Thyroid gland (tissue), 4 donors: ENCODE measurements around the gene ADAMTS7.
"Not testable (repeated sequence)": the region's sequence is repeated elsewhere in the genome, so short reads cannot be mapped to it uniquely, and the experiment has no call there.

Experiments
- POLR2A ChIP-seq, 2 donors: fragments of 450-650 bp; IDR thresholded peaks; one replicate each; pipeline ENCODE4 v1.6.1; 2017; ENCODE audit warnings: antibody characterized with exemption in 2 of 2, mild to moderate bottlenecking in 2 of 2, moderate library complexity in 1 of 2
- TF ChIP-seq, protein P1 (sequence below), 6 experiments: fragments of 200-600 bp in 3 of 6; fragments of 450-650 bp in 3 of 6; sonication (generic) in 3 of 6; IDR thresholded peaks; one replicate each; pipeline ENCODE4 v1.5.1; 2016 to 2019; ENCODE audit warnings: antibody characterized with exemption in 6 of 6, mild to moderate bottlenecking in 2 of 6, inconsistent platforms in 1 of 6, moderate library complexity in 1 of 6

DNA sequence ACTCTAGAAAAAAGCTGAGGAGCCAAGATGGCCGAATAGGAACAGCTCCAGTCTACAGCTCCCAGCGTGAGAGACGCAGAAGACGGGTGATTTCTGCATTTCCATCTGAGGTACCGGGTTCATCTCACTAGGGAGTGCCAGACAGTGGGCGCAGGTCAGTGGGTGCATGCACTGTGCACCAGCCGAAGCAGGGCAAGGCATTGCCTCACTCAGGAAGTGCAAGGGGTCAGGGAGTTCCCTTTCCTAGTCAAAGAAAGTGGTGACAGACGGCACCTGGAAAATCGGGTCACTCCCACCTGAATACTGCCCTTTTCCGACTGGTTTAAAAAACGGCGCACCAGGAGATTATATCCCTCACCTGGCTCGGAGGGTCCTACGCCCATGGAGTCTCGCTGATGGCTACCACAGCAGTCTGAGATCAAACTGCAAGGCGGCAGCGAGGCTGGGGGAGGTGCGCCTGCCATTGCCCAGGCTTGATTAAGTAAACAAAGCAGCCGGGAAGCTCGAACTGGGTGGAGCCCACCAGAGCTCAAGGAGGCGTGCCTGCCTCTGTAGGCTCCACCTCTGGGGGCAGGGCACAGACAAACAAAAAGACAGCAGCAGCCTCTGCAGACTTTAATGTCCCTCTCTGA, 91.3 kb downstream of the ADAMTS7 start:
- TF ChIP-seq, protein P1, sequence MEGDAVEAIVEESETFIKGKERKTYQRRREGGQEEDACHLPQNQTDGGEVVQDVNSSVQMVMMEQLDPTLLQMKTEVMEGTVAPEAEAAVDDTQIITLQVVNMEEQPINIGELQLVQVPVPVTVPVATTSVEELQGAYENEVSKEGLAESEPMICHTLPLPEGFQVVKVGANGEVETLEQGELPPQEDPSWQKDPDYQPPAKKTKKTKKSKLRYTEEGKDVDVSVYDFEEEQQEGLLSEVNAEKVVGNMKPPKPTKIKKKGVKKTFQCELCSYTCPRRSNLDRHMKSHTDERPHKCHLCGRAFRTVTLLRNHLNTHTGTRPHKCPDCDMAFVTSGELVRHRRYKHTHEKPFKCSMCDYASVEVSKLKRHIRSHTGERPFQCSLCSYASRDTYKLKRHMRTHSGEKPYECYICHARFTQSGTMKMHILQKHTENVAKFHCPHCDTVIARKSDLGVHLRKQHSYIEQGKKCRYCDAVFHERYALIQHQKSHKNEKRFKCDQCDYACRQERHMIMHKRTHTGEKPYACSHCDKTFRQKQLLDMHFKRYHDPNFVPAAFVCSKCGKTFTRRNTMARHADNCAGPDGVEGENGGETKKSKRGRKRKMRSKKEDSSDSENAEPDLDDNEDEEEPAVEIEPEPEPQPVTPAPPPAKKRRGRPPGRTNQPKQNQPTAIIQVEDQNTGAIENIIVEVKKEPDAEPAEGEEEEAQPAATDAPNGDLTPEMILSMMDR (IDR thresholded peaks at IDR 0.05): not testable (repeated sequence)
- not testable (repeated sequence) for TF ChIP-seq POLR2A (IDR thresholded peaks at IDR 0.05)
